ENCODE data around the gene LIAS. TPM values are rescaled to one million over a fixed set of nuclear protein-coding genes. Genes with fewer than 3 reads are reported as not detected.
A peak's percentile ranks its signal among the peaks of the same experiment; 100 is the strongest.
"Not testable (repeated sequence)": the region's sequence is repeated elsewhere in the genome, so short reads cannot be mapped to it uniquely, and the experiment has no call there.

LIAS gene
- total RNA-seq (7.0 and 16.3 TPM in 2 replicates), polyA plus RNA-seq (19.0 and 29.4 TPM in 2 replicates)

DNA sequence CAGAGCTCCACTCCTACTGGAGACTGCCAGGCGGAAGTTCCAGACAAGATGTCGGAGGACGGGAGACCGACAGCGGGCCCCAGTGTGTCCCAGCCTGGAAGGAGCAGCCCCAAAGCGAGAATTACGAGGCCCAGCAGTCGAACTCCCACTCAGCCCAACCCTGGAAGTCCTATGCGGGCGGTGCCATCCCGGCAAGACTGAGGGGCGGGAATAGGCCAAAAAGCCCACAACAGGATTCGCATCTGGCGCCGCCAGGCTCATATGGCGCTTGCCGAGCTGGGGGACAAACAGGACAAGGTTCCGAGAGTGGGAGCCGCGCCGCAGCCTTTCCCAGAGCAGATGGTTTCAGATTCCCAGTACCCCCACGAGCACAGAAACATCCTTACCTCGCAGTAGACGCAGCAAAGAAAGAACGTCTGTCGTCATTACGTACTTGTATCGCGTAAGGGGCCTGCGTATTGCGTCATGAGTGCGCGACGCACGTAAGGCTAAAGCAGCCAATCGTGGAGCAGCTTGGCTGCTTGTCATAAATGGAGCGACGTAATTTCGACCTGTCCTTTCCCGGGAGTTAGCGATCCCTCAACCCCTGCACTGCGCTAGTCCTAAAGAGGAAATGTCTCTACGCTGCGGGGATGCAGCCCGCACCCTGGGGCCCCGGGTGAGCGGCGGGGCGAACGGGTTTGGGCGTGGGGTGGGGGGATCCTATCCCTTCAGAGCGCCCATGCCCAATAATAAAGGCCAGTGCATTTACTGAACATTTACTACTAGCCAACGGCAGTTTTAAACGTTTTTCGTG, at the start of gene LIAS, which contains the start of gene RPL9:
TSS of gene LIAS (plus strand) at position 552 of the 796 bp plus-strand sequence. CDS start at position 614, 62 bp downstream.
TSS of gene RPL9 (minus strand) at position 418 of the 796 bp plus-strand sequence. CDS start 483 bp downstream, outside the sequence.
- peak within 1 kb of the TSS; percentile 97 for H3K27ac ChIP-seq
- H3K36me3 ChIP-seq, result peaks cover 49% of the 10 kb centered on the region
- peak within 1 kb of the TSS; percentile 86 for H3K4me3 ChIP-seq
- peak; percentile 98 to 100 for DNase-seq (ENCODE audit: low read depth in 1 of 2, low spot score in 1 of 2)
- TF ChIP-seq, protein P1, sequence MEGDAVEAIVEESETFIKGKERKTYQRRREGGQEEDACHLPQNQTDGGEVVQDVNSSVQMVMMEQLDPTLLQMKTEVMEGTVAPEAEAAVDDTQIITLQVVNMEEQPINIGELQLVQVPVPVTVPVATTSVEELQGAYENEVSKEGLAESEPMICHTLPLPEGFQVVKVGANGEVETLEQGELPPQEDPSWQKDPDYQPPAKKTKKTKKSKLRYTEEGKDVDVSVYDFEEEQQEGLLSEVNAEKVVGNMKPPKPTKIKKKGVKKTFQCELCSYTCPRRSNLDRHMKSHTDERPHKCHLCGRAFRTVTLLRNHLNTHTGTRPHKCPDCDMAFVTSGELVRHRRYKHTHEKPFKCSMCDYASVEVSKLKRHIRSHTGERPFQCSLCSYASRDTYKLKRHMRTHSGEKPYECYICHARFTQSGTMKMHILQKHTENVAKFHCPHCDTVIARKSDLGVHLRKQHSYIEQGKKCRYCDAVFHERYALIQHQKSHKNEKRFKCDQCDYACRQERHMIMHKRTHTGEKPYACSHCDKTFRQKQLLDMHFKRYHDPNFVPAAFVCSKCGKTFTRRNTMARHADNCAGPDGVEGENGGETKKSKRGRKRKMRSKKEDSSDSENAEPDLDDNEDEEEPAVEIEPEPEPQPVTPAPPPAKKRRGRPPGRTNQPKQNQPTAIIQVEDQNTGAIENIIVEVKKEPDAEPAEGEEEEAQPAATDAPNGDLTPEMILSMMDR (IDR thresholded peaks at IDR 0.05; ENCODE audit: low read depth, low read length), result no peak
- H3K4me1 ChIP-seq (ENCODE audit: low read depth), result peaks cover 13% of the 10 kb centered on the region
- no peaks in the 10 kb centered on the region for H3K9me3 ChIP-seq (ENCODE audit: low read depth)
- no peaks in the 10 kb centered on the region for H3K27me3 ChIP-seq

DNA sequence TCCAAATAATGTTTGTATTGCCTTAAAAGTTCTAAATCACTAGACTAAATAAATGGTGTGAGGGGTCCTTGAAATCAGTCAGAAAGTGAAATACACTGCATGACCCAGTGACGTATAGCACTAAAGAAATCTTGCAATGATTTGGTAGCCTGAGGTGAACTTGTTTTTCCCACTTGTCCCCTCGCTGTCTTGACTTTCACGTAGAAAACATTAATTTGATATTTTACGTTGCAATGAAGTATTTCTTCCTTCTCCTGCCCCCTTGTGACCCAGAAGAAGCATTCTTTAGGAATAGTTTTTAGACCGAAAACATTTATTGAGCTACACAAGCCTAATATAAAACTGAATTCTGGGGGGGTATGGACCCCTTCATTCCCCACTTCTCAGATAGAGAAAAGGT, 48.4 kb upstream of the LIAS start:
- DNase-seq (ENCODE audit: low read depth in 1 of 2, low spot score in 1 of 2), result peak in 1 of 2 donors; percentile 35
- no peaks in the 10 kb centered on the region for H3K4me1 ChIP-seq (ENCODE audit: low read depth)
- no peak overlapping the region for H3K4me3 ChIP-seq
- no peaks in the 10 kb centered on the region for H3K36me3 ChIP-seq
- TF ChIP-seq, protein P1 (IDR thresholded peaks at IDR 0.05; ENCODE audit: low read depth, low read length), result peak; percentile 40
- no peak overlapping the region for H3K27ac ChIP-seq
- H3K9me3 ChIP-seq (ENCODE audit: low read depth), result no peaks in the 10 kb centered on the region
- no peaks in the 10 kb centered on the region for H3K27me3 ChIP-seq

DNA sequence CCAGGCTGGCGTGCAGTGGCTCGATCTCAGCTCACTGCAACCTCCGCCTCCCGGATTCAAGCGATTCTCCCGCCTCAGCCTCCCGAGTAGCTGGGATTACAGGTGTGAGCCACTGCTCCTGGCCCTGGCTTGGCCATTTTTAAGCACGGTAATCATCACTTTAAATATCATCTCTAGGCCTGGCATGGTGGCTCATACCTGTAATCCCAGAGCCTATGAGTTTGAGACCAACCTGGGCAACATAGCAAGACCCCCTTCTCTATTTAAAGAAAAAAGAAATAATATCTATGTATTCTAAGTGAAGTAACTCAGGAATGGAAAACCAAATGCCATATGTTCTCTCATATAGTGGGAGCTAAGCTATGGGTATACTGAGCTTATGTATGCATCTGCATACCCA, 47.3 kb upstream of the LIAS start:
- DNase-seq (ENCODE audit: low read depth in 1 of 2, low spot score in 1 of 2), result not testable (repeated sequence)

DNA sequence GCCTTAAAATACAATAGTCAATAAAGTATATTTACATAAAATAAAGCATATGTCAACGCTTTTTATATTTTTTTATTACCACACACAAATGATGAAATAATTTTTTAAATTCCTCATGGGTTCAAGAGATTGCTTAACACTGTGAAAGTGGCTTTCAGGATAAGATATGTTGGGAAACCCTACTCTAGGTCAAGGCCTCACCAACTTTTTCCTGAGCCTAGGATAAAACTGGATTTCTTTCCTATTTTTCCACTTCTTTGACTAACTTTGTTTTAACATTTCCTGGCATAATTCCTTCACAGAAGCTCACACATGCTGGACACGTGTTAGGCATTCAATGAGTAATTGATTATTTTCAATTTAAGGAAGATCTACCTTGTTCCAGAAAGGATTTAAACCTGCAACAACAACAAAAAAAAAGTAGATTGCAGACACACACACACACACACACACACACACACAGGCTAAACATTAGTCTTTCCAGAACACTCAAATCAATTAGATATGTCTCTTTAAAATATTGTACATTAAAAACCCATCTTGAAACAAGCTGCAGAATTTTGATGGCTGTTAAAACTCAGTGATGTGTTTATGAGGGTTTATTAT, 43.1 kb upstream of the LIAS start:
- H3K4me1 ChIP-seq (ENCODE audit: low read depth), result no peaks in the 10 kb centered on the region
- TF ChIP-seq, protein P1 (IDR thresholded peaks at IDR 0.05; ENCODE audit: low read depth, low read length), result no peak
- peak in 1 of 2 donors; percentile 76 for DNase-seq (ENCODE audit: low read depth in 1 of 2, low spot score in 1 of 2)

More for the DNA sequence above, 47.3 kb upstream of the LIAS start:
- not testable (repeated sequence) for H3K36me3 ChIP-seq; H3K27ac ChIP-seq; H3K4me3 ChIP-seq; H3K4me1 ChIP-seq (ENCODE audit: low read depth); H3K27me3 ChIP-seq; H3K9me3 ChIP-seq (ENCODE audit: low read depth)

DNA sequence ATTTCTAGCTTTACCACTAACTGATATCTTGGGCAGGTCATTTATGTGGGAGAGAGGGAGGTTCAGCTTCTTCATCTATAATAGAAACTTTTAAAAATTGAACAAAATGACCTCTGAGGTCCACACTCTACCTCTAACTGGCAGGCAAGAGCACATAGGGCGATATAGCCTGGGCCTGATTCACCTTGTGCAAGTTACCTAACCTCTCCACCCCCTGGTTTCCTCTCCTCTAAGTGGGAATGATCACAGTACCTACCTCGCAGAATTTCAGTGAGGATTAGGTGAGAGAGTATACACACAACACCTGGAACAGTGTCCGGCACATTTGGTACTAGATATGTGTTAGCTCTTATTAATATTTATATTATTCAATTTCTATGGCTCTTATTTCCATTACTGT, 36.6 kb upstream of the LIAS start:
- TF ChIP-seq, protein P1 (IDR thresholded peaks at IDR 0.05; ENCODE audit: low read depth, low read length), result no peak
- no peak overlapping the region for H3K4me3 ChIP-seq
- no peak for DNase-seq (ENCODE audit: low read depth in 1 of 2, low spot score in 1 of 2)
- H3K4me1 ChIP-seq (ENCODE audit: low read depth), result no peaks in the 10 kb centered on the region
- no peak overlapping the region for H3K27ac ChIP-seq
- no peaks in the 10 kb centered on the region for H3K9me3 ChIP-seq (ENCODE audit: low read depth)
- H3K27me3 ChIP-seq, result no peaks in the 10 kb centered on the region
- no peaks in the 10 kb centered on the region for H3K36me3 ChIP-seq

More for the DNA sequence above, 43.1 kb upstream of the LIAS start:
- no peak overlapping the region for H3K27ac ChIP-seq
- no peak overlapping the region for H3K4me3 ChIP-seq
- no peaks in the 10 kb centered on the region for H3K36me3 ChIP-seq
- no peaks in the 10 kb centered on the region for H3K9me3 ChIP-seq (ENCODE audit: low read depth)
- no peaks in the 10 kb centered on the region for H3K27me3 ChIP-seq

DNA sequence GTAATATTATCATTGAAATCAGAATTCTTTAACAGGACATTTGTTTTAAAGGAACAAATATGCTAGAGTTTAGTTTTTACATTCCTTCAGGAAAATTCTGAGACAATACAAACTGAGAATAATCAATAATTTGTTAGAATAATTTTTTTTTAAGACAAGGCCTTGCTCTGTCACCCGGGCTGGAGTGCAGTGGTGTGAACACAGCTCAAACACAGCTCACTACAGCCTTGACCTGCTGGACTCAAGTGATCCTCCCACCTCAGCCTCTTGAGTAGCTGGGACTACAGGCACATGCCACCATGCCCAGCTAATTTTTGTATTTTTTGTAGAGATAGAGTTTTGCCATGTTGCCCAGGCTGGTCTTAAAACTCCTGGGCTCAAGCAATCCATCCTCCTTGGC, 33.6 kb upstream of the LIAS start:
- not testable (repeated sequence) for H3K27ac ChIP-seq; H3K4me1 ChIP-seq (ENCODE audit: low read depth); DNase-seq (ENCODE audit: low read depth in 1 of 2, low spot score in 1 of 2); H3K27me3 ChIP-seq; H3K9me3 ChIP-seq (ENCODE audit: low read depth); H3K4me3 ChIP-seq; H3K36me3 ChIP-seq

Data from cardiac muscle cell (in vitro differentiated cells and primary cell).